ENCODE measurements around the gene EEFSEC.

- TF ChIP-seq POLR2A (IDR thresholded peaks at IDR 0.05) (no peak), CTCF (IDR thresholded peaks at IDR 0.05) (no peak)
Observed at GRCh38 chr3:128236657-128237056, 83.4 kb downstream of the EEFSEC start.

Measured in breast epithelium (tissue), 3 donors.